ENCODE data around the gene DENND2A.

Gene DENND2A

DNA sequence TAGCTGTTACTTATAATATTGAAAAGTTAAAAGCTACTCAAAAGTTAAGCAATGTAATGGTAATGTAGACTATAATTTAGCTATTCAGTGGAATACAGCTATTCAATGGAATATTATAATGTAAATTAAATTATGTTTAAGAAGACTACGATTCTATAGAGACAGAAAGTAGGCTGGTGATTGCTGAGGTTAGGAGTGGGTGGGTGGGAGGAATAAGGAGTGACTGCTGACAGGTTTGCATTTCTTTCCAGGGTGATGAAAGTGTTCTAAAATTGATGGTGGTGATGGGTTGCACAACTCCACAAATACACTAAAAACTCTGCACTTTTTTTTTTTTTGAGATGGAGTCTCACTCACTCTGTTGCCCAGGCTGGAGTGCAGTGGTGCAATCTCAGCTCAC, 21.4 kb downstream of the DENND2A start:
- TF ChIP-seq, protein P1, sequence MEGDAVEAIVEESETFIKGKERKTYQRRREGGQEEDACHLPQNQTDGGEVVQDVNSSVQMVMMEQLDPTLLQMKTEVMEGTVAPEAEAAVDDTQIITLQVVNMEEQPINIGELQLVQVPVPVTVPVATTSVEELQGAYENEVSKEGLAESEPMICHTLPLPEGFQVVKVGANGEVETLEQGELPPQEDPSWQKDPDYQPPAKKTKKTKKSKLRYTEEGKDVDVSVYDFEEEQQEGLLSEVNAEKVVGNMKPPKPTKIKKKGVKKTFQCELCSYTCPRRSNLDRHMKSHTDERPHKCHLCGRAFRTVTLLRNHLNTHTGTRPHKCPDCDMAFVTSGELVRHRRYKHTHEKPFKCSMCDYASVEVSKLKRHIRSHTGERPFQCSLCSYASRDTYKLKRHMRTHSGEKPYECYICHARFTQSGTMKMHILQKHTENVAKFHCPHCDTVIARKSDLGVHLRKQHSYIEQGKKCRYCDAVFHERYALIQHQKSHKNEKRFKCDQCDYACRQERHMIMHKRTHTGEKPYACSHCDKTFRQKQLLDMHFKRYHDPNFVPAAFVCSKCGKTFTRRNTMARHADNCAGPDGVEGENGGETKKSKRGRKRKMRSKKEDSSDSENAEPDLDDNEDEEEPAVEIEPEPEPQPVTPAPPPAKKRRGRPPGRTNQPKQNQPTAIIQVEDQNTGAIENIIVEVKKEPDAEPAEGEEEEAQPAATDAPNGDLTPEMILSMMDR (IDR thresholded peaks at IDR 0.05; ENCODE audit: insufficient read depth, low read length): no peak
- no peak for TF ChIP-seq SPI1 (IDR thresholded peaks at IDR 0.05; ENCODE audit: borderline replicate concordance, low read depth)
- Histone ChIP-seq H3K27me3 (ENCODE audit: insufficient read depth, poor library complexity, severe bottlenecking) (no peaks in the 10 kb centered on the region), H3K27ac (replicated peaks) (no peak overlapping the region), H3K4me3 (replicated peaks; ENCODE audit: insufficient read depth, low read length) (no peak overlapping the region)
- DNase-seq (ENCODE audit: low read depth in 1 of 2, low spot score in 1 of 2): no peak

DNA sequence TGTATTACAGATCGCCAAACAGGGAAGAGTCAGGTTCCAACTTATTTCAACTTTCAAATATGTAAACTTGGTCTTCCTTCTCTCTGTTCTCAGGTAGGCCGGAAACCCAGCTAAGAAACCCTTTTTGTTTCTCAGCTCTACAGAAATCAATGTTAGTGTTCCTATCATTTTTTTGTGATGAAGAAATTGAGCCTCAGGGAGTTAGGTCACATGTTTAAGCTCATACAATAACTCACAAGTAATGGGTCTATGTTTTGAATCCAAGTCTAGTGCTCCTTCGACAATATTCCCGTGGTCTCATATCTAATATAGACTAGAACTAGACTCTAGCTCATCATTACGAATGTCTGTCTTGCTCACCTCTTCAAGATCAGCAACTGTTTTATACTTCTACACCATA, 22.3 kb downstream of the DENND2A start:
- TF ChIP-seq GABPA (IDR thresholded peaks at IDR 0.05; ENCODE audit: low read depth) (no peak), SPI1 (IDR thresholded peaks at IDR 0.05; ENCODE audit: borderline replicate concordance, low read depth) (no peak), POLR2AphosphoS5 (IDR thresholded peaks at IDR 0.05; ENCODE audit: low read depth) (no peak)
- TF ChIP-seq, protein P2, sequence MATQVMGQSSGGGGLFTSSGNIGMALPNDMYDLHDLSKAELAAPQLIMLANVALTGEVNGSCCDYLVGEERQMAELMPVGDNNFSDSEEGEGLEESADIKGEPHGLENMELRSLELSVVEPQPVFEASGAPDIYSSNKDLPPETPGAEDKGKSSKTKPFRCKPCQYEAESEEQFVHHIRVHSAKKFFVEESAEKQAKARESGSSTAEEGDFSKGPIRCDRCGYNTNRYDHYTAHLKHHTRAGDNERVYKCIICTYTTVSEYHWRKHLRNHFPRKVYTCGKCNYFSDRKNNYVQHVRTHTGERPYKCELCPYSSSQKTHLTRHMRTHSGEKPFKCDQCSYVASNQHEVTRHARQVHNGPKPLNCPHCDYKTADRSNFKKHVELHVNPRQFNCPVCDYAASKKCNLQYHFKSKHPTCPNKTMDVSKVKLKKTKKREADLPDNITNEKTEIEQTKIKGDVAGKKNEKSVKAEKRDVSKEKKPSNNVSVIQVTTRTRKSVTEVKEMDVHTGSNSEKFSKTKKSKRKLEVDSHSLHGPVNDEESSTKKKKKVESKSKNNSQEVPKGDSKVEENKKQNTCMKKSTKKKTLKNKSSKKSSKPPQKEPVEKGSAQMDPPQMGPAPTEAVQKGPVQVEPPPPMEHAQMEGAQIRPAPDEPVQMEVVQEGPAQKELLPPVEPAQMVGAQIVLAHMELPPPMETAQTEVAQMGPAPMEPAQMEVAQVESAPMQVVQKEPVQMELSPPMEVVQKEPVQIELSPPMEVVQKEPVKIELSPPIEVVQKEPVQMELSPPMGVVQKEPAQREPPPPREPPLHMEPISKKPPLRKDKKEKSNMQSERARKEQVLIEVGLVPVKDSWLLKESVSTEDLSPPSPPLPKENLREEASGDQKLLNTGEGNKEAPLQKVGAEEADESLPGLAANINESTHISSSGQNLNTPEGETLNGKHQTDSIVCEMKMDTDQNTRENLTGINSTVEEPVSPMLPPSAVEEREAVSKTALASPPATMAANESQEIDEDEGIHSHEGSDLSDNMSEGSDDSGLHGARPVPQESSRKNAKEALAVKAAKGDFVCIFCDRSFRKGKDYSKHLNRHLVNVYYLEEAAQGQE (IDR thresholded peaks at IDR 0.05; ENCODE audit: insufficient replicate concordance, low read depth): no peak
- TF ChIP-seq, protein P1 (IDR thresholded peaks at IDR 0.05; ENCODE audit: insufficient read depth, low read length): no peak
- no peak overlapping the region for H3K27ac ChIP-seq (replicated peaks)
- DNase-seq (ENCODE audit: low read depth in 1 of 2, low spot score in 1 of 2): no peak

DNA sequence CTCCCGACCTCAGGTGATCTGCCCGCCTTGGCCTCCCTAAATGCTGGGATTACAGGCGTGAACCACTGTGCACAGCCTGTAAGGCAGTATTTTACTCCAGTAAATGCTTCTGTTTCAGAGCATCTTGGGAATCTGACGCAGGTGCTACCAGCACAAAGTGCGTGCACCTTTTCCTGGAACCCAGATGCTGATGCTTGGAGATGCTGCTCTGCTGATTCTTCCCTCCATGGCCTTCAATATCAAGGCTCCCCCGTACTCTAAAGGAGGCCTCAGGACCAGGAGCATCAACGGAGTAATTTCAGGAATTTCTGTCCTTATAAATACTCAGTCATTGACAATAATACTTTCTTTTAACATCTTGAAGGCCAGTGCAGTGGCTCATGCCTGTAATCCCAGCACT, 23.5 kb downstream of the DENND2A start:
- TF ChIP-seq SPI1 (IDR thresholded peaks at IDR 0.05; ENCODE audit: borderline replicate concordance, low read depth) (no peak), POLR2AphosphoS5 (IDR thresholded peaks at IDR 0.05; ENCODE audit: low read depth) (no peak), GABPA (IDR thresholded peaks at IDR 0.05; ENCODE audit: low read depth) (no peak)
- TF ChIP-seq, protein P1 (IDR thresholded peaks at IDR 0.05; ENCODE audit: insufficient read depth, low read length): no peak
- TF ChIP-seq, protein P2 (IDR thresholded peaks at IDR 0.05; ENCODE audit: insufficient replicate concordance, low read depth): no peak
- no peak for DNase-seq (ENCODE audit: low read depth in 1 of 2, low spot score in 1 of 2)

More for the DNA sequence above, 22.3 kb downstream of the DENND2A start:
- H3K27me3 ChIP-seq (ENCODE audit: insufficient read depth, poor library complexity, severe bottlenecking): no peaks in the 10 kb centered on the region
- no peak overlapping the region for H3K4me3 ChIP-seq (replicated peaks; ENCODE audit: insufficient read depth, low read length)

DNA sequence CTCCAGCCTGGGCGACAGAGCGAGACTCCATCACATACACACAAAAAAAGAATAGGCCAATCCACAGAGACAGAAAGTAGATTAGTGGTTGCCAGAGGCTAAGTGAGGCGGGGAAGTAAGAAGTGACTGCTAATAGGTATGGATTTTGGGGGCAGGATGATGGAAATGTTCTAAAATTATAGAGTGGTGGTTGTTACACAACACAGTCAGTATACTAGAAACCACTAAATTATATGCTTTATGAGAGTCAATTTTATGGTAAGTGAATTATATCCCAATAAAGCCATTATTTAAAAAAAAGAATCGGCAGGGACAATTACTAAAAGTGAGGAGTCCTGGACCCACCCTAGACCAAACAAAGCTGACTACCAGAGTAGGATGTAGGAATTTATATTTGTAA, 24.3 kb downstream of the DENND2A start:
- Histone ChIP-seq H3K27me3 (ENCODE audit: insufficient read depth, poor library complexity, severe bottlenecking) (no peaks in the 10 kb centered on the region), H3K4me3 (replicated peaks; ENCODE audit: insufficient read depth, low read length) (no peak overlapping the region), H3K27ac (replicated peaks) (no peak overlapping the region)
- TF ChIP-seq SPI1 (IDR thresholded peaks at IDR 0.05; ENCODE audit: borderline replicate concordance, low read depth): no peak
- TF ChIP-seq, protein P2 (IDR thresholded peaks at IDR 0.05; ENCODE audit: insufficient replicate concordance, low read depth): no peak
- TF ChIP-seq, protein P1 (IDR thresholded peaks at IDR 0.05; ENCODE audit: insufficient read depth, low read length): no peak
- no peak for TF ChIP-seq POLR2AphosphoS5 (IDR thresholded peaks at IDR 0.05; ENCODE audit: low read depth)
- no peak for TF ChIP-seq GABPA (IDR thresholded peaks at IDR 0.05; ENCODE audit: low read depth)
- DNase-seq (ENCODE audit: low read depth in 1 of 2, low spot score in 1 of 2): no peak

More for the DNA sequence above, 23.5 kb downstream of the DENND2A start:
- no peaks in the 10 kb centered on the region for H3K27me3 ChIP-seq (ENCODE audit: insufficient read depth, poor library complexity, severe bottlenecking)
- no peak overlapping the region for H3K4me3 ChIP-seq (replicated peaks; ENCODE audit: insufficient read depth, low read length)
- H3K27ac ChIP-seq (replicated peaks): no peak overlapping the region

All from HL-60 (cell line).